ENCODE results near the gene RAX2.

- TF ChIP-seq CTCF (IDR thresholded peaks at IDR 0.05), result no peak
- no peak for TF ChIP-seq POLR2A (IDR thresholded peaks at IDR 0.05)
Observed at GRCh38 chr19:3723110-3723488, 48.9 kb downstream of the RAX2 start.

Measured in ovary (tissue), 3 donors.